22Rv1 (cell line): ENCODE measurements around the gene CHCHD5.

Experiments
- CTCF ChIP-seq: fragments of 450-650 bp; IDR thresholded peaks from 2 replicates; pipeline ENCODE4 v1.5.1; 2017; ENCODE audit warnings: mild to moderate bottlenecking
- ZFX ChIP-seq: fragments of 450-650 bp; IDR thresholded peaks from 2 replicates; pipeline ENCODE4 v1.6.1; 2017; ENCODE audit warnings: antibody characterized with exemption, borderline replicate concordance

GRCh38 chr2:112579241-112579640, 5.2 kb upstream of the CHCHD5 start:
- no peak for TF ChIP-seq CTCF
- no peak for TF ChIP-seq ZFX
